Ishikawa (cell line): Measurements from ENCODE around the gene OAT.

Experiments
- CEBPB ChIP-seq: IDR thresholded peaks from 2 replicates; pipeline ENCODE4 v1.6.1; 2012
- EGR1 ChIP-seq: IDR thresholded peaks from 2 replicates; pipeline ENCODE4 v1.6.1; 2012
- EP300 ChIP-seq: IDR thresholded peaks from 2 replicates; pipeline ENCODE4 v1.6.1; 2012; ENCODE audit warnings: borderline replicate concordance
- FOXM1 ChIP-seq: IDR thresholded peaks from 2 replicates; pipeline ENCODE4 v1.6.1; 2012; ENCODE audit warnings: low read depth, borderline replicate concordance
- RAD21 ChIP-seq: IDR thresholded peaks from 2 replicates; pipeline ENCODE4 v1.6.1; 2012; ENCODE audit warnings: low read depth
- REST ChIP-seq: IDR thresholded peaks from 2 replicates; pipeline ENCODE4 v1.6.1; 2012; ENCODE audit warnings: low read depth, mild to moderate bottlenecking
- TAF1 ChIP-seq: IDR thresholded peaks from 2 replicates; pipeline ENCODE4 v1.6.1; 2012; ENCODE audit warnings: low read depth, mild to moderate bottlenecking
- TEAD4 ChIP-seq: IDR thresholded peaks from 2 replicates; pipeline ENCODE4 v1.6.1; 2012
- YY1 ChIP-seq: IDR thresholded peaks from 2 replicates; pipeline ENCODE4 v1.6.1; 2012; ENCODE audit warnings: low read depth

GRCh38 chr10:124364674-124365073 lies 54.0 kb downstream of the OAT start:
- TF ChIP-seq REST (no peak), RAD21 (no peak), EP300 (no peak), CEBPB (no peak), FOXM1 (no peak), YY1 (no peak), EGR1 (no peak), TEAD4 (no peak), TAF1 (no peak)
